GM12872 (cell line): ENCODE results near the gene ASB6.

Experiments
- CTCF ChIP-seq: IDR thresholded peaks from 3 replicates; pipeline ENCODE4 v1.5.1; 2011; ENCODE audit warnings: low read depth, mild to moderate bottlenecking, low read length, moderate library complexity; ENCODE audit not compliant: insufficient read depth

Gene ASB6

DNA sequence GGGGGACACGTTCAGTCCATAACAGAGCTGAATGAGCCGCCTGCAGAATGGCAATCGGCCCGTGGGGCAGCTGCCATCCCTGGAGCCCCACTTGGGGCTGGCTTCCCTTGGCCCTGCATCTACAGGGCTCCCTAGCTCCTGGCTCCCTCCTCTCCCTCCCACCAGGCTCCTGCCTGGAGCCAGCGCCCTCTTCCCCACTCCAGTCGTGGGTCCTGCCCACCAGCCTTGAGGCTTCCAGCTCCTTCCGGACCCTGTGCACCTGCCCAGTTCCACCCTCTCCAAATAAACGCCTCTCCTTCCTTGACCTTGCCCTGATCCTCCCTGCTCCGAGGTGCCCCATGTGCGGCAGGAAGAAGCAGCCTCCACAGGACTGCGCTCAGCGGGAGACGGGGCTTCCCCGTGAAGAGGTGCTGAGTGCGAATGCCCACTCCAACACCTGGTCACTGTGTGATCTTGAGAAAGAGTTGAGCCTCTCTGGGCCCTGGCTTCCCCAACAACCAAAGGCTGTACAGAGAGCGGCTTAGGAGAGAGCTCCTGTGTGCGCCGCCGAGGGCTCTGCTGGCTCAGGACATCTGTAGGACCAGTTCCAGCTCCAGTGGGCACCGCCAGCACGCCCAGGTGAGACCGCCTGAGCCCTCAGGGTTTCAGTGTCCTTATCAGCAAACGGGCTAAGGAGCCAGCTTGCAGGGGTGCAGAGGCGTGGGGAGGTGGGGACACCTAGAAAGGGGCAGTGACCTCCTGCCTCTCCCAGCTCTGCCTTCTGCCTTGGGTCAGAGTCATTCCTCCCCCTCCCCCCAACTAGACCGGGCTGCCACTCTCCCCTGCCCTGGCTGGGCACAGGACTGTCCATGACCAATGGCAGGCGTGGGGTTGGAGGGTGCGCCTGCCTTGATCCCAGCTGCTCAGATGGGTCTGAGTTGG lies 33.1 kb downstream of the ASB6 start:
- TF ChIP-seq CTCF, result no peak

DNA sequence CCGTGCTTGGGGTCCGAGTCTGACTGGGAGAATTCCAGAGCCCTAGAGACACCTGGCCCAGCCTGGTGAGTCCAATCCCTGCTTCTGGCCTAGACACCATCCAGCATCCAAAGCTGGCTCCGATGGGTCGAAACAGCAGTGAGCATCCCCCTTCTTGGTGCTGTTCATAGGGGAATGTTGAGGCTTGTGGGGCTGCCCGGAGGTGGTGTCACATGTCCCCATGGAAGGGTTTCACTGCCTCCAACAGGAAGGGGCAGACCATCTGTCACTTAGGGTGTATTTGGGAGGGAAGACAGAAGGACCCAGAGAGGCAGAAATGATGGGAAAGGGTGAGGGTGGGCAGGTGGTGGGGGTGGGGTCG lies 34.9 kb downstream of the ASB6 start:
- no peak for TF ChIP-seq CTCF

DNA sequence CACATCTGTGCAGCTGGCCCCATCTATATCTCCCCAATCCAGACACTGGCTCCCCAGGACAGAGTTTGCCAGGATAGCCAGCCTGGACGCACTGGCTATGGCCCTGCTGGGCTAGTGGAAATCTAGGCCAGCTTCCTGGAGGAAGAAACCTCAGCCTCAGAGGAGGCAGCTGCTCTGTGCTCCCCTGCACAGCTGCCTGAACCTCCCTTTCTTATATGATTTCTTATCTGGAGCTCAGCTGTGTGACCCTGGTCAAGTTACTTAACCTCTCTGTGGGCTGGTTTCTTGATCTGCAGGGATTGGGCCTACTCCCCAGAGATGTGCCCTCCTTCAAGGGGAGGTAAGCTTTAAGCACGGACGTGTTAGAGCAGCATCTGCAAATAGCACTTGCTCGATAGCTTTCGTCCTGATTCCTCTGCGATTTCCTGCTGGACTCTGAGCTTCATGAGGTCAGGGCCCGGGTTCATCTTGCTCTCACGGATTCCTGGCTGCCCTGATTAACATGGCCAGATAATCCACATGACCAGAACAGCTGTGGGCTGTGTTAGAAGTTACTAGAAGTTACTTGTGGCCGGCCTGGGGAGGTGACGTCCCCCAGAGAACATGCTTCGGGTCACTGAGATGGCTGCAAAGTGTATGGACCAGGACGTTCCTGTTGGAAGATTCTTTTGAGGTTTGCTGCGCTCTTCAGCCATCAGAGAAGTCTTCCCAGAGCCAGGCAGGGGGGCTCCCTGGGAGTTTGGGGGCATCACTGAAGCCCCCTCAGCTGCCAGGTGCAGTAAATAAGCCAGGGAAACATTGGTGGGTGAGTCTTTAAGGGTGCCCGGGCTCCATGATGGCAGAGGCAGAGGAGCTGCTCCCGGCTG lies 35.6 kb downstream of the ASB6 start:
- no peak for TF ChIP-seq CTCF

GRCh38 chr9:129604766-129605163 lies 37.2 kb downstream of the ASB6 start:
- TF ChIP-seq CTCF, result no peak

DNA sequence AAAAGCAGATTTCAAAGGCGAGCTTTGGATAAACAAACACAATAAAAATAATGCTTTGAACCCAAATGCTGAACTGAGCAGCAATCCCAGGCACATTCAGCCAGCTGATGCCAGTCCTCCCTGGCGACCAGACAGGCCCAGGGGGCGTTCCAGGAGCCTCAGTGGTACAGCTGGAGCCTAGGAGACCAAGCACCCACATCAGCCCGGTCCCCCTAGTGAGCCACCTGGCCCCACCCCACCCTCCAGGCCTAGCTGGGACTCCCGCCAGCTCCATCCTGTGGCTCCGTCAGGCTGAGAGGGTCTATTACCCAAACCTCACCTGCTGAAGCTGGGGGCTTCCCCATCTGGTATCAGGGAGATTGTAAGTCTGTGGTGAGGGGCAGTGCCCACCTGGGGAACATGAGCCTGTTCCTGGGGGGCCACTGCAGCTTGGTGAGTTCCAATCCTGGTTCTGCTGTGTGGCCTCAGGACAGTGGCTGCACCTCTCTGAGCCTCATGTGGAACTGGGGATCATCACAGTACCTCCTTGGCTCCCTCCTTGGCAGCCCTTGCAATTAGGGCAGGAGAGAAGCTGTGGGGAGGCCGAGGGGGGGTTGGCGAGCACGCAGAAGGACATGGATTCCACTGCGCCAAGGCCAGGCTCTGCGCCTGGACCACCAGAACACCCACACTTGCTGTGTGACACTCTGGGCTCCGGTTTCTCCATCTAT lies 37.7 kb downstream of the ASB6 start:
- no peak for TF ChIP-seq CTCF

DNA sequence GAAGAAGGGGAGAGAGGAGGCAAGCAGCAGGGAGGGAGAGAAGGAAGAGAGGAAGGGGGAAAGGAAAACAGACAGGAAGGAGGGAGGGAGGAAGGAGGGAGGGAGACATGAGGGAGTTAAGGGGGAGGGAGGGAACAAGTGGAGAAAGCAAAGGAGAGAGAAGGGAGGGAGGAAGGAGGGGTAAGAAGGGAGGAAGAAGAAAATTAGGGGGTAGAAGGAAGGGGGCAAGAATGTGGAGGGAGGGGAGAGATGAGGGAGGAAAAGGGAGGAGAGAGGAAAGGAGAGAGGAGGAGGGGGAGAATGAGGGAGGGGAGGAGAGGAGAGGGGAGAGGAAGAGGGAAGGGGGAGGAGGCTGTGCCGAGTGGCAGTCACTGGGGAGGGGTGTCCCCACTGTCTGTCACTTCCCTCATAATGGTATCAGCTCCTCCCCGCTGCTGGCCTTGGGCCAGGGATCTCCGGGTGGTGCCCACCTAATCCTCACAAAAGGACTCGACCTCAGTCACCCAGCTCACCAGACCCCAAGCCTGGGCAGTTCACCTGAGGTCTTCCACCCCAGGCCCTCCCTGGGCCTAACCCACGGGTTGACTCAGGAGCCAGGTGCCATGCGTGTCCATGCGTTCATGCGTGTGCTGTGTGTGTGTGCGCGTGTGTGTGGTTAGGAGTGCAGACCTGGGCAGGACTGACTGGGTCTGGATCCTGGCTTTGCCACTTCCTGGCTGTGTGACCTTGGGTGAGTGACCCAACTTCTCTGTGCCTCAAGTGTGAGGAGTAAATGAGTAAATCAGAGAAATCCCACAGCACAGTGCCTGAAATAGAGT lies 39.1 kb downstream of the ASB6 start:
- no peak for TF ChIP-seq CTCF
